GM23338 (cell line): ENCODE results near the gene FAM185A.

Experiments used
- EZH2 ChIP-seq: fragments of 200-600 bp; sonication (generic); IDR thresholded peaks from one replicate; pipeline ENCODE4 v1.8.0; 2017; ENCODE audit warnings: antibody characterized with exemption, mild to moderate bottlenecking, low read depth; ENCODE audit not compliant: unreplicated experiment
- POLR2AphosphoS5 ChIP-seq: IDR thresholded peaks from 2 replicates; pipeline ENCODE4 v1.6.1; 2016; ENCODE audit warnings: antibody characterized with exemption, low read depth
- STAT1 ChIP-seq: IDR thresholded peaks from one replicate; pipeline ENCODE4 v1.6.1; 2016; ENCODE audit warnings: antibody characterized with exemption; ENCODE audit not compliant: unreplicated experiment
- ZNF114 ChIP-seq: fragments of 250-450 bp; sonication (Bioruptor Pico); IDR thresholded peaks from 2 replicates; pipeline ENCODE4 v1.5.0; 2020; ENCODE audit warnings: mild to moderate bottlenecking, moderate library complexity
- TF ChIP-seq, protein P1 (sequence below), 2 experiments: fragments of 200-600 bp in 1 of 2; sonication (generic) in 1 of 2; conservative IDR thresholded peaks; 2 replicates each; pipeline versions ENCODE4 v1.5.1 to v1.6.1; 2016 to 2017; ENCODE audit warnings: antibody characterized with exemption in 2 of 2, low read depth in 2 of 2, mild to moderate bottlenecking in 2 of 2, moderate library complexity in 1 of 2
- TF ChIP-seq, protein P2 (sequence below): IDR thresholded peaks from 2 replicates; pipeline ENCODE4 v1.6.1; 2016; ENCODE audit warnings: antibody characterized with exemption
- TF ChIP-seq, protein P3 (sequence below): IDR thresholded peaks from one replicate; pipeline ENCODE4 v1.6.1; 2018; ENCODE audit warnings: antibody characterized with exemption; ENCODE audit not compliant: unreplicated experiment

DNA sequence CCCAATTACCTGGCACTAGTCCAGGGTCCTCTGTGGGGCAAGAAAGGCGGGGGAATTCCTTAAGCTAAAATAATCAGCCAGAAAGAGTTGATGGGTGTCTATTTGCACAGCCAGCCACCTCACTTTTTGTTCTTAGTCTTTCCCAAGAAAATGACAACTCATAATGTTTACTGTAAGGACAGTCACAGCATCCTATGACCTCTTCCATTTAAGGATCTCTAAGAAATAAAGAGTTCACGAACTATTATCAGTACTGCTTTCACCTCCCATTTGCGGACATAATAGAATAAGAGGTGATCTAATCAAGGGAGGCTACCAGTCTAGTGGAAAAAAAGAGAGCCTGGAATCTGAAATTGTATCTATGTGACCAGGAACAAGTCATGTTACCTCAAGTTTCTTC is 91.6 kb downstream of the FAM185A start:
- TF ChIP-seq, protein P1, sequence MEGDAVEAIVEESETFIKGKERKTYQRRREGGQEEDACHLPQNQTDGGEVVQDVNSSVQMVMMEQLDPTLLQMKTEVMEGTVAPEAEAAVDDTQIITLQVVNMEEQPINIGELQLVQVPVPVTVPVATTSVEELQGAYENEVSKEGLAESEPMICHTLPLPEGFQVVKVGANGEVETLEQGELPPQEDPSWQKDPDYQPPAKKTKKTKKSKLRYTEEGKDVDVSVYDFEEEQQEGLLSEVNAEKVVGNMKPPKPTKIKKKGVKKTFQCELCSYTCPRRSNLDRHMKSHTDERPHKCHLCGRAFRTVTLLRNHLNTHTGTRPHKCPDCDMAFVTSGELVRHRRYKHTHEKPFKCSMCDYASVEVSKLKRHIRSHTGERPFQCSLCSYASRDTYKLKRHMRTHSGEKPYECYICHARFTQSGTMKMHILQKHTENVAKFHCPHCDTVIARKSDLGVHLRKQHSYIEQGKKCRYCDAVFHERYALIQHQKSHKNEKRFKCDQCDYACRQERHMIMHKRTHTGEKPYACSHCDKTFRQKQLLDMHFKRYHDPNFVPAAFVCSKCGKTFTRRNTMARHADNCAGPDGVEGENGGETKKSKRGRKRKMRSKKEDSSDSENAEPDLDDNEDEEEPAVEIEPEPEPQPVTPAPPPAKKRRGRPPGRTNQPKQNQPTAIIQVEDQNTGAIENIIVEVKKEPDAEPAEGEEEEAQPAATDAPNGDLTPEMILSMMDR (conservative IDR thresholded peaks at IDR 0.05; ENCODE audit: low read depth in 2 of 2) = no peak
- TF ChIP-seq POLR2AphosphoS5 (no peak), ZNF114 (CRISPR knock-in tag) (no peak), STAT1 (no peak), EZH2 (no peak)
- TF ChIP-seq, protein P2, sequence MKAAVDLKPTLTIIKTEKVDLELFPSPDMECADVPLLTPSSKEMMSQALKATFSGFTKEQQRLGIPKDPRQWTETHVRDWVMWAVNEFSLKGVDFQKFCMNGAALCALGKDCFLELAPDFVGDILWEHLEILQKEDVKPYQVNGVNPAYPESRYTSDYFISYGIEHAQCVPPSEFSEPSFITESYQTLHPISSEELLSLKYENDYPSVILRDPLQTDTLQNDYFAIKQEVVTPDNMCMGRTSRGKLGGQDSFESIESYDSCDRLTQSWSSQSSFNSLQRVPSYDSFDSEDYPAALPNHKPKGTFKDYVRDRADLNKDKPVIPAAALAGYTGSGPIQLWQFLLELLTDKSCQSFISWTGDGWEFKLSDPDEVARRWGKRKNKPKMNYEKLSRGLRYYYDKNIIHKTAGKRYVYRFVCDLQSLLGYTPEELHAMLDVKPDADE = no peak
- TF ChIP-seq, protein P3, sequence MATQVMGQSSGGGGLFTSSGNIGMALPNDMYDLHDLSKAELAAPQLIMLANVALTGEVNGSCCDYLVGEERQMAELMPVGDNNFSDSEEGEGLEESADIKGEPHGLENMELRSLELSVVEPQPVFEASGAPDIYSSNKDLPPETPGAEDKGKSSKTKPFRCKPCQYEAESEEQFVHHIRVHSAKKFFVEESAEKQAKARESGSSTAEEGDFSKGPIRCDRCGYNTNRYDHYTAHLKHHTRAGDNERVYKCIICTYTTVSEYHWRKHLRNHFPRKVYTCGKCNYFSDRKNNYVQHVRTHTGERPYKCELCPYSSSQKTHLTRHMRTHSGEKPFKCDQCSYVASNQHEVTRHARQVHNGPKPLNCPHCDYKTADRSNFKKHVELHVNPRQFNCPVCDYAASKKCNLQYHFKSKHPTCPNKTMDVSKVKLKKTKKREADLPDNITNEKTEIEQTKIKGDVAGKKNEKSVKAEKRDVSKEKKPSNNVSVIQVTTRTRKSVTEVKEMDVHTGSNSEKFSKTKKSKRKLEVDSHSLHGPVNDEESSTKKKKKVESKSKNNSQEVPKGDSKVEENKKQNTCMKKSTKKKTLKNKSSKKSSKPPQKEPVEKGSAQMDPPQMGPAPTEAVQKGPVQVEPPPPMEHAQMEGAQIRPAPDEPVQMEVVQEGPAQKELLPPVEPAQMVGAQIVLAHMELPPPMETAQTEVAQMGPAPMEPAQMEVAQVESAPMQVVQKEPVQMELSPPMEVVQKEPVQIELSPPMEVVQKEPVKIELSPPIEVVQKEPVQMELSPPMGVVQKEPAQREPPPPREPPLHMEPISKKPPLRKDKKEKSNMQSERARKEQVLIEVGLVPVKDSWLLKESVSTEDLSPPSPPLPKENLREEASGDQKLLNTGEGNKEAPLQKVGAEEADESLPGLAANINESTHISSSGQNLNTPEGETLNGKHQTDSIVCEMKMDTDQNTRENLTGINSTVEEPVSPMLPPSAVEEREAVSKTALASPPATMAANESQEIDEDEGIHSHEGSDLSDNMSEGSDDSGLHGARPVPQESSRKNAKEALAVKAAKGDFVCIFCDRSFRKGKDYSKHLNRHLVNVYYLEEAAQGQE = no peak
